GM04503 (cell line): ENCODE measurements around the gene NKX1-1.

ENCODE experiments used
- DNase-seq: peaks from one replicate; pipeline ENCODE4 v3.0.0-alpha.2; 2012; ENCODE audit warnings: low read depth

The NKX1-1 gene

DNA sequence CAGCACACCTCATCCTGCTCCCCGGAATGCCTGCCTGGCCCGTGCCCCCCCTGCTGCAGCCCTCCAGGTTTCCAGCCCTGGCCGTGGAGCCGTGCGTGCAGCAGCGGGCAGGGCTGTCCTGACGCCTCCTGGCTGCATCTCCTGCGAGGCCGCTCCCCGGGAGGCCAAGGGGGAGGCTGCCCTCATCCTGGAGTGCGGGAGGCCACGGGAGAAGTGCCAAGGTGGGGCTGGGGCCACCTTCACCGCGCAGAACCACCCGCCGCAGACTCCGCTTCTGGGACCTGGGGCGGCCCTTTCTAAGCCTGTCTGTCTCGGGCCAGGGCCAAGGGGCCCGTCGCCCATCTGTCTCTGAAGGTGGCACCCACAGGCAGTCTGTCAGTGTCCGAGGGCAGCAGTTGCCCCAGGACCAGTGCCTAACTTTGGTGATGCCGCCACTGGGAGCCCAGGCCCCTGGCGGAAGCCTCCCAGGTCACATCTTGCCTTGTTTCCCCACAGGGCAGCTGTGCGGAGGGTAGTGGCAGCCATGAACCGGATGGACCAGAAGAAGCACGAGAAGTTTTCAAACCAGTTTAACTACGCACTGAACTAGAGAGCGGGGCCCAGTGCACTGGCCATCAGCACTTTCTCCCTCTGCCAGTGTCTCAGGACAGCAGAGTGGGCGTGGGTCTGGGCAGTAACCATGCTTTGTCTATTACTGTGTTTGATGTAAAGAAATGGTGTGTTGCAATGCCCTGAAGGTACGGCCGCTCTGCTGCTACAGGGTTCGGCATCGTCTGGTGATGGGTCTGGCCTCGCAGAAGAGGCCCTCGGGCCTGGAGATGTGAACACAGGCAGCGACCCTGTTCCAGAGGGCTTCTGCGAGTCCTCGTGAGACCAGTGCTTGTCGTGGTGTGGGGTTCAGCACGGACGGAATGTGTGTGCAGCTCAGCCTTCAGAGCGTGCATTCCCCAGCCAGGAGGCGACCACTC, 20.6 kb downstream of the NKX1-1 start:
- no peak for DNase-seq

GRCh38 chr4:1384675-1385372, 21.4 kb downstream of the NKX1-1 start:
- DNase-seq = no peak

- DNase-seq = no peak
These were observed 22.3 kb downstream of the NKX1-1 start for GRCh38 chr4:1383728-1384591.

DNA sequence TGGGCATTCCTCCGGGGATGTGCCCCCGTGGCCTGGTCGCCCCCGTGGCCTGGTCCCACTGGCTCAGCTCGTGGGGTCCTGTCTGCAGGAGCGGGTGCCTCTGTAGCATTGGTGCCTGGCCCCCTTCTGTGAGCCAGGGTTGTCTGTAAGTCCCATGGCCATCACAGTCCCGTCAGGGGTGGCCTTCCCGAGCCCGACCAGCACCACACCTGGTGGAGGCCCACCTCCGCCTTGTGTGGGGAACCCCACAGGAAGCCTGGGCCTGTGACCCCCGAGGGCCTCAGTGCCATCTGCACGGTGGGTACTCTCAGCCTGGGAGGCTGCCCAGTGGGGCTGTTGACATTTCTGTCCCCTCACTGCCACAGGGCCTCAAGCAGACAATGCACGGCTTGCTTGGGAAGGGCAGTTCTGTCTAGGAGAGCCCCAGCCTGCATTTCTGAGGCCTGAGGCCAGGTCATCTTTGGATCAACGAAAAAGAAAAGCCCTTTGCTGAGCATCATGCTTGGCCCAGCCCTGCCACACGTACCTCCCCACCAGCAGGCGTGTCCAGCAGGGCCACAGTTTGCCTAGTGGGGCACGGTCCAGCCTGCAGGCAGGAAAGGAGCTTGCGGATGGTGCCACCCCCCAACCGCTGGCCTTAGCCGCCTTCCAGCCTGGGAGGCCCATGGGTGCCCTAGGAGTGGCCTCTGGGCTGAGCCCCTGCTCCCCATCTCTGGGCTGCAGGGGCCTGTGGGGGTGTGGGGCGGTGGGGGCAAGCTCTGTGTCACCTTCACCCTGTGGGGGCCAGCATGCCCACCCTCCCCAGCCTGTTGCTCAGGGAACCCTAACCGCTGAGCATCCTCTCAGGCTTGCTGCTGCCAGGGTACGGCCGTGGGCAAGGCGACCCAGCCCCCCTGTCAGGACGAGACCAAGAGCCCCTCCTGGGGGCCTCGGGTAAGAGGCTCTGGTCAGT, 23.2 kb downstream of the NKX1-1 start:
- DNase-seq = no peak

GRCh38 chr4:1381944-1382541, 24.2 kb downstream of the NKX1-1 start:
- DNase-seq = no peak

GRCh38 chr4:1381181-1381621, 25.0 kb downstream of the NKX1-1 start:
- DNase-seq = no peak

DNA sequence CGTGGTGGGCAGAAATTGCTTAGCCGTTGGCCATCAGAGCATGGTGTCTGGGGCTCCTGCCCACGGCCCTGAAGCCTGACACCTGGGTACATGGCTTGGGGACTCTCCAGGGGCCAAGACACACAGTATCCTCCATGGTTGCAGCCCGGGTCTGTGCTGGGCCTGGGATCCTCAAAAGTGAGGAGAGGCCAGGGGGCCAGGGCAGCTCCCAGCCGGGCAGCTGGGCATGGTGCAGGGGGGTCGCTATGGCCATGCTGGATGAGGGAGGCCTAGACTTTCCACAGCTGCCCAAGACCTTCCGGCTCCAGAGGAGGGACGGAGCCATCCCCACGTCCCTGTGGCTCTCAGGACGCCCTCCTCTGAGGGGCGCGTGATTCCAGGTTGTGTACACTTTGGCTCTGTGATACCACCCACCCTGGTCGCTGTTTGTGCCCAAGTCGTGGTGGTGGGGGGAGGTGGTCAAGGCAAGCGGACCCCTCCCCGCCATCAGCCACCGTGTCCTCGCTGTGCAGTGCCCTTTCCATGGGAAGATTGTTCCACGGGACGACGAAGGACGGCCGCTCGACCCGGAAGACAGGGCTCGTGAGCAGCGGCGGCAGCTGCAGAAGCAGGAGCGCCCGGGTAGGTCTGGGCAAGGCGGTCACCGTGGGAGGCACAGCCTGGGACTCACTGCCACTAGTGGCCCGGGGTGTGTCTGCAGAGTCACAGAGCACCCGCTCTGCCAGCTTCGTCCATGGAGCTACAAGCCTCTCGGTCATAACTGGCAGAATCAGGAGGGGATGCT, 25.7 kb downstream of the NKX1-1 start:
- DNase-seq = no peak

DNA sequence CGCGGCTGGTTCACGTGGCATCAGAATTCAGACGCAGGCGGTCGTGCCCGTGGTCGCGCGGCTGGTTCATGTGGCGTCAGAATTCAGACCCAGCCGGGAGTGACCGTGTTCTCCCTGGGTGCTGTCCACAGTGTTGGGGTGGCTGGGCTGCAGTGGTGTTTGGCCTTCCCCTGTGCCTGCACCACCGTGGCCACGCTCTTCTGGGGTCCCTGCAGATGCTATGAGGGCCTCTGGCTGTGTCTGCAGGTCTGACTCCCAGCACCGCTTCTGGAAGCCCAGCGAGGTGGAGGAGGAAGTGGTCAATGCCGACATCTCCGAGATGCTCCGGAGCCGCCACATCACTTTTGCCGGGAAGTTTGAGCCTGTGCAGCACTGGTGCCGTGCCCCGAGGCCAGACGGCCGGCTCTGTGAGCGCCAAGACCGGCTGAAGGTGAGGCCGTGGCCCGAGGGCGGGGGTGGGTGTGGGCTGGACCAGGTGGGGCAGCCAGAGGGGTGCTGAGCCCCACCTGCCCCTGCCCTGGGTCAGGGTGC, 26.4 kb downstream of the NKX1-1 start:
- DNase-seq = no peak

- no peak for DNase-seq
These were observed 26.9 kb downstream of the NKX1-1 start for GRCh38 chr4:1379351-1379781.

DNA sequence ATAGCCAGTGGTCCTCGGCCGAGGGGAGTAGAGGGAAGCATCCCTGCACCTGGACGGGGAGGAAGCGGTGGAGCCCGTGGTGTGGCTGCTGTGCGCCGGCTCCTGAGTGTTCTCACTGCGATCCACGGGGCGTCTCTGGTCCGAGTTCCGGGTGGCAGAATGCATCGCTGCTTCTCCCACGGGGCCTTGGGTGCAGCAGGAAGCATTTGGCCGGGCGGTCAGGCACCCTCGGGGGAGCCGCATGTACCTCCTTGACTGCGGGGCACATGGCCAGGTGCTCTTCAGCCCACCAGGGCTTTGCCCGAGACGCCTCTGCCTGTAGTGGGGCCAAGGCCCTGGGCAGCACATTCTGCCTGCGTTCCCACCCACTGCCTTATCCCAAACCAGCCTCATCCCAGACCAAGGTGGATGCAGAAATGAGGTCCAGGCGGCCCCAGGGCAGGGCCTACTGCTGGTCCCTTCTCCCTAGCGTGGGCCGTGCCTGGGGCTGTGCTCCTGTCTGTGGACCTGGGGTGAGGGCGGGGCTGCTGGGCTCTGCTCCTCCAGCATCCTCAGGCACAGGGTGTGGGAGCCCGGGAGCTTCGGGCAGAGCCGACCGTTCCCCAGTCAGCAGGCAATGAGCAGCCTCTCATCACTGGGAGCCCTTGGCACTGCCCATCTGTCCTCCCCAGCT, 27.5 kb downstream of the NKX1-1 start:
- no peak for DNase-seq

GRCh38 chr4:1377606-1378261, 28.5 kb downstream of the NKX1-1 start:
- DNase-seq = no peak

GRCh38 chr4:1376841-1377605, 29.2 kb downstream of the NKX1-1 start:
- no peak for DNase-seq

DNA sequence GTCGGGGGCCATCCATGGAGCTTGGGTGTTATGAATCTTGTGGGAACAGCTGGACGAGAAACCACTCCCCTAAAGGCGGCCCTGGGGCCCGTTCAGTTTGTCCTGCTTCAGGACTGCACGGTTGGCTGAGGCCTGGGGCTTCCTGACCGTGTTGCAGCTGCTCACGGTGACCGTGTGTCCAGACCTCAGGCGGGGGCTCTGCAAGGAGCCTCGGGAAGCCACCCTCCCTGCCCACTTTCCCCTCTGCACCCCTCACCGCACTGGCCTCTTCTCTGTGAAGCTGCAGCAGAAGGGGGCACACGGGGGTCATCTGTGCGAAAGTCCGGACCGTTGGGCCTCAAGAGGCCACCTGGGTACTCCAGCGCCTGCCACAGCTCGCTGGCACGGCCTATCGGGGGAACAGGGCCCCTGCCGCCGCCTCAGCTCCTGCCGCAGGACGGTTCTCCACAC, 29.8 kb downstream of the NKX1-1 start:
- no peak for DNase-seq

GRCh38 chr4:1375761-1376322, 30.4 kb downstream of the NKX1-1 start:
- no peak for DNase-seq

GRCh38 chr4:1375051-1375721, 31.1 kb downstream of the NKX1-1 start:
- DNase-seq = no peak

DNA sequence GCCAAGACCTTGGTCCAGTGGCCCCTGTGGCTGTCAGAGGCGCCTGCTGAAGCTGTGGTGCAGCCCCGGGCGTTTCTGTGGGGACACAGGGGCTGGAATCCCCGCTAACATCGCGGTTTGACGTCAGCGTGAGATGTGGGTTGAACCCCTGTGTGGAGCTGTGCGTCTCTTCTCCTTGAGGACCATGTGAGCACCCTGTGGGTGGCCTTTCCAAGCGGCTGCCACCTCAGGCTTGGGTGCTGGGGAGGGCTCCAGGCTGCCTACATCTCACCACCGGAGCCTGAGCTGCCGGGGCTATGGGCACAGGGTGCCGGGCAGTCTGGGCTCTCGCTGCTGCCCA, 31.6 kb downstream of the NKX1-1 start:
- no peak for DNase-seq
